HG02970 (cell line): ENCODE data around the gene RPTOR.

Experiments used
- ATAC-seq: cut with Tn5 transposase; IDR thresholded peaks from one replicate; pipeline ENCODE4 v1.9.1; 2021; ENCODE audit warnings: mild to moderate bottlenecking, moderate library complexity, moderate number of reproducible peaks; ENCODE audit not compliant: unreplicated experiment, low FRiP score

RPTOR gene

GRCh38 chr17:80909635-80910034 lies 365.0 kb downstream of the RPTOR start:
- no peak for ATAC-seq

- ATAC-seq, result no peak
Measured at GRCh38 chr17:80910043-80910442, 365.4 kb downstream of the RPTOR start.

GRCh38 chr17:80912476-80912875 lies 367.8 kb downstream of the RPTOR start:
- ATAC-seq, result no peak

- no peak for ATAC-seq
Measured at GRCh38 chr17:80913928-80914821, 369.5 kb downstream of the RPTOR start.

GRCh38 chr17:80916246-80916645 lies 371.6 kb downstream of the RPTOR start:
- ATAC-seq, result no peak

GRCh38 chr17:80917716-80918560 lies 373.3 kb downstream of the RPTOR start:
- ATAC-seq, result no peak

- no peak for ATAC-seq
Measured at GRCh38 chr17:80918731-80919130, 374.1 kb downstream of the RPTOR start.

- no peak for ATAC-seq
Measured at GRCh38 chr17:80919331-80920311, 375.0 kb downstream of the RPTOR start.

- ATAC-seq, result no peak
Measured at GRCh38 chr17:80920441-80920840, 375.8 kb downstream of the RPTOR start.

GRCh38 chr17:80921159-80921558 lies 376.5 kb downstream of the RPTOR start:
- no peak for ATAC-seq

- no peak for ATAC-seq
Measured at GRCh38 chr17:80921741-80922579, 377.3 kb downstream of the RPTOR start.

- no peak for ATAC-seq
Measured at GRCh38 chr17:80922580-80923160, 378.0 kb downstream of the RPTOR start.

- no peak for ATAC-seq
Measured at GRCh38 chr17:80923211-80924110, 378.8 kb downstream of the RPTOR start.

GRCh38 chr17:80924111-80924806 lies 379.6 kb downstream of the RPTOR start:
- ATAC-seq, result no peak

- ATAC-seq, result no peak
Measured at GRCh38 chr17:80924807-80925610, 380.4 kb downstream of the RPTOR start.

GRCh38 chr17:80925688-80926335 lies 381.2 kb downstream of the RPTOR start:
- ATAC-seq, result no peak
